Neutrophil (primary cell): ENCODE data around the gene RPL28.

Source experiments
- H3K27ac ChIP-seq: fragments of 200-600 bp; sonication (generic); 2 replicates; pipeline ENCODE4 v1.5.1; 2016; ENCODE audit warnings: mild to moderate bottlenecking, moderate library complexity
- H3K27me3 ChIP-seq: fragments of 200-600 bp; sonication (generic); 2 replicates; pipeline ENCODE4 v1.6.0; 2016; ENCODE audit warnings: mild to moderate bottlenecking
- H3K36me3 ChIP-seq: fragments of 200-600 bp; sonication (generic); 2 replicates; pipeline ENCODE4 v1.5.1; 2017
- H3K4me1 ChIP-seq, 2 experiments: fragments of 200-600 bp in 1 of 2; sonication (generic) in 1 of 2; 1 replicate in 1 of 2; 2 replicates in 1 of 2; pipeline versions ENCODE4 v1.5.1 to v1.6.1; 2013 to 2016; ENCODE audit warnings: low read depth in 1 of 2, low read length in 1 of 2, mild to moderate bottlenecking in 1 of 2, moderate library complexity in 1 of 2; ENCODE audit not compliant: control insufficient read depth in 1 of 2, insufficient read depth in 1 of 2
- H3K4me3 ChIP-seq, 2 experiments: fragments of 200-600 bp in 1 of 2; sonication (generic) in 1 of 2; 1 replicate in 1 of 2; 2 replicates in 1 of 2; pipeline ENCODE4 v1.5.1; 2013 to 2016; ENCODE audit warnings: low read depth in 1 of 2, low read length in 1 of 2, mild to moderate bottlenecking in 1 of 2, moderate library complexity in 1 of 2
- H3K9me3 ChIP-seq: fragments of 200-600 bp; sonication (generic); 2 replicates; pipeline ENCODE4 v1.5.1; 2016
- TF ChIP-seq, protein P1 (sequence below): fragments of 200-600 bp; sonication (generic); IDR thresholded peaks from 2 replicates; pipeline ENCODE4 v1.5.1; 2016; ENCODE audit warnings: antibody characterized with exemption

Gene RPL28

DNA sequence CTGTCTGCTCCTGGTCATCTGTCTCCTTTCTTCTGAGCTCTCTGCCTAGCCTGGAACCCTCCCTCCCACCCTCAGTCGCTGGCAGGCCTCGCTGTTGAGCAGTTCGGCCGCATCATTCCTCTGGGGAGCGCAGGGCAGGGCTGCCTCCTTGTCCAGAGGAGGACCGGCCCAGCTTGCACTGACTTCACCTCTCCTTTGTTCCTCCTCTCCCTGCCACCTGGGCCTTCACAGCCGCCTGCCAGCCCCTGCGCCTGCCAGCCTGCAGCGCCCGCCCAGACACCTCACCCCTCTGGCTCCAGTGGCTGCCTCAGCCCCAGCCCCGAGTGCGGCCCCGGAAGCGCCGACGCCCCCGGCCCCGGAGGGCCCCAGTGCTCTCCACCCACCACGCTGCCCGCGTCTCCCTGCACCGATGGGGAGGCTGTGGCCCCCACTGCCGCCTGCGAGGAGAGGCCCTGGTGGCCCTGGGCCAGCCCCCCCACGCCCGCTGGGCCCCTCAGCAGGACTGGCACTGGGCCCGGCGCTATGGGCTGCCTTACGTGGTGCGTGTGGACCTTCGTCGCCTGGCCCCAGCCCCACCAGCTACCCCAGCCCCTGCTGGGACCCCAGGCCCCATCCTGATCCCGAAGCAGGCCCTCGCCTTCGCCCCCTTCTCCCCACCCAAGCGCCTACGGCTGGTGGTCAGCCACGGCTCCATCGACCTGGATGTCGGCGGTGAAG, 38.8 kb upstream of the RPL28 start:
- H3K4me1 ChIP-seq = no peaks in the 10 kb centered on the region

DNA sequence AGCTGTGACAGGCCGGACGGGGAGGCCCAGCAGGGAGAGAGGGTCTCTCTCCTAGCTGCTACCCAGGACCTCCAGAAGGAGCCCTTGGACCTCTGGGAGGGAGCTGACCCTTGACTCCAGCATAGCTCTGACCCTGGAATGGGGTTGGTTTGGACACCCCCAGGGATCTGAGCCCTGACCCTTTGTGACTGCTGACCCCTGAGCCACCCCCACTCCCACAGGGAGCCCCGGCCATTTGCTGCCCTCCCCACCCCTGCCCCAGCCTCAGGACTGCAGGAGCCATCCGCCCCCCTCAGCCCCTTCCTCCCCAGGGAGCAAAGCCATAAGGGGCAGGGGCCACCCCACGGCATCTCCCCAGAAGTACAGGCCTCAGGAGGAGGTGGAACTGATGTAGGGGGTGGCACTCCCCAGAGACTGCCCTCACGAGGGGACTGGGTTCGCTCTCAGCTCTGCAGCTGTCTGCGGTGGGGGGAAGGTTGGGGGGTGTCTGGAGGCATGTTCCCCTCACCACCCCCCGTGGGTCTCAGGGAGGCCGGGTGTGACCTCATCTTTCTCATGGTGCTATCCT, 38.2 kb upstream of the RPL28 start:
- TF ChIP-seq, protein P1, sequence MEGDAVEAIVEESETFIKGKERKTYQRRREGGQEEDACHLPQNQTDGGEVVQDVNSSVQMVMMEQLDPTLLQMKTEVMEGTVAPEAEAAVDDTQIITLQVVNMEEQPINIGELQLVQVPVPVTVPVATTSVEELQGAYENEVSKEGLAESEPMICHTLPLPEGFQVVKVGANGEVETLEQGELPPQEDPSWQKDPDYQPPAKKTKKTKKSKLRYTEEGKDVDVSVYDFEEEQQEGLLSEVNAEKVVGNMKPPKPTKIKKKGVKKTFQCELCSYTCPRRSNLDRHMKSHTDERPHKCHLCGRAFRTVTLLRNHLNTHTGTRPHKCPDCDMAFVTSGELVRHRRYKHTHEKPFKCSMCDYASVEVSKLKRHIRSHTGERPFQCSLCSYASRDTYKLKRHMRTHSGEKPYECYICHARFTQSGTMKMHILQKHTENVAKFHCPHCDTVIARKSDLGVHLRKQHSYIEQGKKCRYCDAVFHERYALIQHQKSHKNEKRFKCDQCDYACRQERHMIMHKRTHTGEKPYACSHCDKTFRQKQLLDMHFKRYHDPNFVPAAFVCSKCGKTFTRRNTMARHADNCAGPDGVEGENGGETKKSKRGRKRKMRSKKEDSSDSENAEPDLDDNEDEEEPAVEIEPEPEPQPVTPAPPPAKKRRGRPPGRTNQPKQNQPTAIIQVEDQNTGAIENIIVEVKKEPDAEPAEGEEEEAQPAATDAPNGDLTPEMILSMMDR = no peak
- H3K27me3 ChIP-seq = peaks cover 20% of the 10 kb centered on the region
- no peak overlapping the region for H3K27ac ChIP-seq
- no peaks in the 10 kb centered on the region for H3K4me1 ChIP-seq
- peaks cover 12% of the 10 kb centered on the region for H3K36me3 ChIP-seq
- no peaks in the 10 kb centered on the region for H3K9me3 ChIP-seq
- no peak overlapping the region for H3K4me3 ChIP-seq

More for the DNA sequence above, 38.8 kb upstream of the RPL28 start:
- TF ChIP-seq, protein P1 = no peak
- H3K27me3 ChIP-seq = peaks cover 13% of the 10 kb centered on the region
- no peaks in the 10 kb centered on the region for H3K9me3 ChIP-seq
- peaks cover 16% of the 10 kb centered on the region for H3K36me3 ChIP-seq
- H3K27ac ChIP-seq = no peak overlapping the region
- H3K4me3 ChIP-seq = no peak overlapping the region

DNA sequence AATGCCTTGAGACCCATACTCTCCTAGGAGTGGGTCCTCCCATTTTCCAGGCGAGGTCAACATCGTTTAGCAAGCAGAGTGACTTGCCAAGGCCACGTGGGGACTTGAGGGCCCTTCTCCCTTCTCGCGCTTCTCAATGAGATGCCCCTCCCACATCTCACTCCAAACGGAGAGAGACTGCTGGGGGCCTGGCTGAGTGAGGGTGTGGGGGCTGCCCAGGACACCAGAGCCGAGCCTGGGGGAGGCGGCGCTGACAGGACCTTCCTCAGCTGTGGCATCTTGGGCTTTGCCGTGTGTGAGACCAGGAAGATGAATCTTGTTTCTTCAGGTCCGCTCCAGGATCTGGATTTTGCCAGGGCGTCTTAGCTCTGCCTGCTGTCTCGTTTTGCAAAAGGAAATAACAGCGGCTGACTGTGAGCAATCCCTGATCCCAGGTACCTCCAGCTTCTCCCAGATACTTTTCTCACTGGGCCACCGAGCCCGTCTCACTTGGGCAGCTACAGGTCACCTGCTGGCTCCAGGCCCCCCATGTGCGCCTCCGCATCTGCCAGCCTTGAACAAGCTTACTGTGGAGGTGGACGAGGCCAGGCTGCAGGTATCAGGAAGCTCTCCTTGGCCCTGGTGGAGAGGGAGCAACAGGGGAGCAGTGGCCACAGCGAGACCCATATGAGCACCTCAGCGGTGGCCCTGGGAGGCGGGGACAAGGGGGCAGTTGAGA, 37.3 kb upstream of the RPL28 start:
- no peak overlapping the region for H3K27ac ChIP-seq
- TF ChIP-seq, protein P1 = no peak

DNA sequence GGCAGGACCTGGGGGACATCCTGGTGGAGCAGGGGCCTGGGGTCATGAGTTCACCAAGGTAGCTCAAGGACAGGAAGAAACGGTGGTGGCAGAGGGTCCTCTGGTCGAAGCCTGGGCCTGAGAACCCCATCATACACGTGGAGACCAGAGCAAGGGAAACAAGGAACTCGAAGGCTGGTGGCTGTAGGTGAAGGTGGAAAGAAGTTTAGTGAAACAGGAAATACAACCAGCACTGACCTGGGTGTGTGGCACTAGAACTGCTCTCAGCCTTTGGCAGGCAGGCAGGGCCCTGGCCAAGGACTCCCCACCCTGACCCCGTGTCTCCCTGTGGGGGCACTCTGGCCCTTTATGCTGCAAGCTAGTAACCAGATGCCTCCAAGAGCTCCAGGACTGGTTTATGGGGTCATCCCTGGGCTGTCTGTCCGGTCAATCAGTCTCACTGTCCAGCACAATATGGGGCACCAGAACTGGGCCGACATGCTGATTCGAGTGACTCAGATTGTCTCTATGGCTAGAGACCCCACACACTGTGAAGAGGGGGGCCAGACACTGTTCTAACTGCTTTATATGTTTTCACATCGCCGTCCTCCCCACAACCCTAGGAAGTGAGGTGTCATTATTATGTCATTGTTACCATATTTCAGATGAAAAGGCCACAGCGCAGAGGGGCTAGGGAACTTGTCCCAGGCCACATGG, 35.0 kb upstream of the RPL28 start:
- peaks cover 7 to 15% of the 10 kb centered on the region in 2 experiments for H3K4me1 ChIP-seq
- peaks cover 52% of the 10 kb centered on the region for H3K27me3 ChIP-seq
- no peaks in the 10 kb centered on the region for H3K9me3 ChIP-seq
- no peak overlapping the region for H3K27ac ChIP-seq
- TF ChIP-seq, protein P1 = no peak
- H3K36me3 ChIP-seq = peaks cover 12% of the 10 kb centered on the region
- no peak overlapping the region for H3K4me3 ChIP-seq

More for the DNA sequence above, 37.3 kb upstream of the RPL28 start:
- peaks cover 12% of the 10 kb centered on the region for H3K36me3 ChIP-seq
- H3K4me1 ChIP-seq = peaks cover 3 to 4% of the 10 kb centered on the region in 2 experiments
- no peak overlapping the region for H3K4me3 ChIP-seq
- H3K9me3 ChIP-seq = no peaks in the 10 kb centered on the region
- peaks cover 29% of the 10 kb centered on the region for H3K27me3 ChIP-seq

DNA sequence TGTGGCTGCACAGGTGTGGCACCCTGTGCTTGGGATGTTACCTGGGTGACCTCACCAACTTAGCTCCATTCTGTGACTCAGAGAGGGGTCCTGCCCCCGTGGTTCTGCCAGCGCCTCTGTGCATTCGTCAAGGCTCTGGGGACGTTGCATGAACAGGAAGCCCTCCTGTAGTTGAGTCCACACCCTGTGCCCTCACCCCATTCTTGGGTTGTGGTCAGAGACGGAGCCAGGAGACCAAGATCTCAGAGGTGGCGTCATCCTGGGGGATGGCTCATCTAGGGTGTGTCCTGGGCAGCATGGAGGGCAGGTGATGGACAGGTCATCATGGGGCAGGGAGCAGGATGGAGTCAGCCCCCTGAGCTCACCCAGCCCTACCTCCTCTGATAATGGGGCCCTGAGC, 33.7 kb upstream of the RPL28 start:
- Histone ChIP-seq H3K36me3 (peaks cover 5% of the 10 kb centered on the region), H3K4me3 (no peak overlapping the region), H3K9me3 (no peaks in the 10 kb centered on the region), H3K27me3 (peaks cover 65% of the 10 kb centered on the region), H3K4me1 (peaks cover 7 to 15% of the 10 kb centered on the region in 2 experiments), H3K27ac (no peak overlapping the region)
- TF ChIP-seq, protein P1 = no peak
